Loucy (cell line): ENCODE results near the gene ZCCHC24.

Source experiments
- CTCF ChIP-seq: fragments of 200-600 bp; sonication (generic); conservative IDR thresholded peaks from 2 replicates; pipeline ENCODE4 v1.5.1; 2014; ENCODE audit warnings: mild to moderate bottlenecking, antibody characterized with exemption, low read length
- EZH2phosphoT487 ChIP-seq: fragments of 200-600 bp; IDR thresholded peaks from 2 replicates; pipeline ENCODE4 v1.6.1; 2018; ENCODE audit warnings: antibody characterized with exemption, mild to moderate bottlenecking, moderate library complexity, borderline replicate concordance

GRCh38 chr10:79472449-79472848 is 27.0 kb upstream of the ZCCHC24 start:
- TF ChIP-seq CTCF, result no peak
- no peak for TF ChIP-seq EZH2phosphoT487
